ENCODE data around the gene PDE4DIP. TPM values are rescaled to one million over a fixed set of nuclear protein-coding genes. Genes with fewer than 3 reads are reported as not detected.
"Not testable (repeated sequence)": the region's sequence is repeated elsewhere in the genome, so short reads cannot be mapped to it uniquely, and the experiment has no call there.

The PDE4DIP gene
- total RNA-seq, 2 experiments from 2014 or later: 25.9 to 40.8 TPM

DNA sequence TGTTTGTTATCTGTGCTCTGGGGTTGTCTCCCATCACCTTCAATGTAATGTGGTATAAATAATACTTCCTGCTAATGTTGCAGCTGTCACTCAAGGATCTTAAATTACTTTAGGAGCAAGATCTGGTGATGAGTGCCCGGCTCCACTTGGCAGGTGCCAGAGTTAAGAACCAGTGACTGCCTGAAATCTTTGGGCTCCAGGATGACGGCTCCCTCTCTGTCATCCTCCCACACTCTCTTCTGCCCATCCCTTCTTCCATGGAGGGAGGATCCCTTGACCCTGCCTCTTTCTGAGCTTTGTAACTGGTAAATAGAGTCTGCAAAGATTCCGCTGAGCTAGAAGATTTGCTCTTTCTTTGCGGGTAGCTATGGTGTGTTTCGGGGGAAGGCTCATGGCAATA, 44.4 kb downstream of the PDE4DIP start:
- H3K4me1 Mint-ChIP-seq; DNase-seq; H3K4me3 Mint-ChIP-seq; ATAC-seq; H3K9me3 Mint-ChIP-seq (ENCODE audit: low read depth); H3K36me3 Mint-ChIP-seq; H3K27ac Mint-ChIP-seq; H3K27me3 Mint-ChIP-seq; CTCF ChIA-PET: not testable (repeated sequence)

- H3K36me3 Mint-ChIP-seq; H3K4me1 Mint-ChIP-seq; CTCF ChIA-PET; H3K9me3 Mint-ChIP-seq (ENCODE audit: low read depth); H3K27me3 Mint-ChIP-seq; H3K27ac Mint-ChIP-seq; DNase-seq; H3K4me3 Mint-ChIP-seq; ATAC-seq: not testable (repeated sequence)
Measured at GRCh38 chr1:148889267-148890074, 45.2 kb downstream of the PDE4DIP start.

DNA sequence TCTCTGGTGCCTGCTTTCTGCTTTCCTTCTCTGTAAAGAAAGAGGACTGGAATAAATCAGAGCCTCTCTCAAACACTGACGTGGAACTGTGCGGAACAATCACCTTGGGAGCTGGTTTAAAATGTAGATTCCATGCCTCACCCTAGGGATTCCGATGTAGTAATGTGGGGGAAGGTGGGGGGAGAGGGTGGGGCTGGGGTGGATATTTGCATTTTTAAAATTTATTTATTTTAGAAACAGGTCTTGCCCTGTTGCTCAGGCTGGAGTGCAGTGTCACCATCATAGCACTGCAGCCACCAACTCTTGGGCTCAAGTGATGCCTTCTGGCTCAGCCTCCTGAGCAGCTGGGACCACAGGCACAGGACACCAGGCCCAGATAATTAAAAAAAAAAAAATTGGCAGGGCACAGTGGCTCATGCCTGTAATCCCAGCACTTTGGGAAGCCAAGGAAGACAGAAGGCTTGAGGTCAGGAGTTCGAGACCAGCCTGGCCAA, 45.9 kb downstream of the PDE4DIP start:
- CTCF ChIA-PET; ATAC-seq; H3K36me3 Mint-ChIP-seq; H3K27ac Mint-ChIP-seq; H3K4me1 Mint-ChIP-seq; H3K27me3 Mint-ChIP-seq; H3K4me3 Mint-ChIP-seq; DNase-seq; H3K9me3 Mint-ChIP-seq (ENCODE audit: low read depth): not testable (repeated sequence)

DNA sequence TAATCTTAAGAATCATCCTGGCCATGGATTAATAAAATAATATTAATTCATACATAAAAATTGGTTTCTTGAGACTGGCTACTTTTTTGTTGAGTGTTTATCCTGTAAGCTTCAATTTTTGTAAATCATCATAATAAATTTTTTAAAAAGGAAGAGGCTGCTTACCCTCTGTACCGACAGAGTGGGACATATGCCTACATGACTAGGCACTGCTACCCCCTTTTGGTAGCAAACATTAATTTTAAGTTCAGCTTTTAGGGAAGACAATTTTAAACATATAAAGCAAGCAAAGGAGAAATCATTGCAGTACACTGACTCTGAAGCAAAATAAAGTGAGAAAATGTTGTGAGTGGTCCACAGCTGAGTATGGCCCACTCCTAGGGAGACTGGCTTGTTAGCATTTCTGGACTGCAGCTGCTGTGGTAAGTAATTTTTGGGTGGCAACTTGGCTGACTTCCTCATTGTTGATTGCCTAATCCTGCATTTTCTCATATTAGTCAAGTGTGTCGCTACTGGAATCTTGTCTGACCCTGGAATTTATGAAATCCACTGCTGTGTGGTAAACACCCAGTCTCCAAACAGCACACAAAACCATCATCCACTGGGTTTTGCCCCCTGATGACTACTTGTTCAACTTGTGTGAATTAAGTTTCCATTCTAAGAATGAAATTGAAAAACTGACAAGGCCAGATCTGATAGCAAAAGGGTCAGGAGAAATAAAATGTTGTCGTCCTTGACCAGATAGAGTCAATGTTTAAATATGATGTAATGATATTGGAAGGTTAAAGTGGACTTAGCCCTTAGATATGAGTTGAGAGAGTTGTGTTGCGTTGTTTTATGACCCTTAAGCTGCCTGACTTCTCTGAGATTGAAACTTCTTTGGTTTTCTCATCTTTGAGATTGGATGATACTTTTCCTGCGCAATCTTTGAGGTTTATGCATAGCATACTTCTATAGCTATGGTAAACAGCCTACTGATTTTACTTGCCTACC, 50.4 kb downstream of the PDE4DIP start:
- H3K36me3 Mint-ChIP-seq; DNase-seq; H3K27me3 Mint-ChIP-seq; H3K4me1 Mint-ChIP-seq; H3K27ac Mint-ChIP-seq; ATAC-seq; H3K4me3 Mint-ChIP-seq; H3K9me3 Mint-ChIP-seq (ENCODE audit: low read depth); CTCF ChIA-PET: not testable (repeated sequence)

- ATAC-seq; DNase-seq; H3K27ac Mint-ChIP-seq; H3K36me3 Mint-ChIP-seq; H3K4me3 Mint-ChIP-seq; H3K27me3 Mint-ChIP-seq; CTCF ChIA-PET; H3K4me1 Mint-ChIP-seq; H3K9me3 Mint-ChIP-seq (ENCODE audit: low read depth): not testable (repeated sequence)
Measured at GRCh38 chr1:148900026-148900425, 55.8 kb downstream of the PDE4DIP start.

DNA sequence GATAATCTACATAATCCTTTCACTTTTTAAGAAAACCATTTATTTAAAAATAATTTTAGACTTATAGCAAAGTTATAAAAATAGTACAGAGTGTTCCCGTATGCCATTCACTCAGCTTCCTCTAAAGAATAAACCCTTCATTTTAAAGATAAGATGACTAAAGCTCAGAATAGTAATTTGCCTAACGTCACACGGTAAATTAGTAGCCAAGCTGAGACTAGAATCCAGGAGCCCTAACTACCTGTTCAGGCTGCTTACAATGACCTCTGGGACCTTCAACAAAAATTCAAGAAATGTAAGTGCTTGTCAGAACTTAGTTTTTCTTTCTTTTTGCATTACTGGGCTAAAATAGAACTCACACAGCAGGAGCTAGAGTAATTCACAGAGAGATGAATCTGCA, 56.5 kb downstream of the PDE4DIP start:
- DNase-seq; H3K4me3 Mint-ChIP-seq; H3K4me1 Mint-ChIP-seq; H3K9me3 Mint-ChIP-seq (ENCODE audit: low read depth); H3K27me3 Mint-ChIP-seq; H3K27ac Mint-ChIP-seq; ATAC-seq; H3K36me3 Mint-ChIP-seq; CTCF ChIA-PET: not testable (repeated sequence)

DNA sequence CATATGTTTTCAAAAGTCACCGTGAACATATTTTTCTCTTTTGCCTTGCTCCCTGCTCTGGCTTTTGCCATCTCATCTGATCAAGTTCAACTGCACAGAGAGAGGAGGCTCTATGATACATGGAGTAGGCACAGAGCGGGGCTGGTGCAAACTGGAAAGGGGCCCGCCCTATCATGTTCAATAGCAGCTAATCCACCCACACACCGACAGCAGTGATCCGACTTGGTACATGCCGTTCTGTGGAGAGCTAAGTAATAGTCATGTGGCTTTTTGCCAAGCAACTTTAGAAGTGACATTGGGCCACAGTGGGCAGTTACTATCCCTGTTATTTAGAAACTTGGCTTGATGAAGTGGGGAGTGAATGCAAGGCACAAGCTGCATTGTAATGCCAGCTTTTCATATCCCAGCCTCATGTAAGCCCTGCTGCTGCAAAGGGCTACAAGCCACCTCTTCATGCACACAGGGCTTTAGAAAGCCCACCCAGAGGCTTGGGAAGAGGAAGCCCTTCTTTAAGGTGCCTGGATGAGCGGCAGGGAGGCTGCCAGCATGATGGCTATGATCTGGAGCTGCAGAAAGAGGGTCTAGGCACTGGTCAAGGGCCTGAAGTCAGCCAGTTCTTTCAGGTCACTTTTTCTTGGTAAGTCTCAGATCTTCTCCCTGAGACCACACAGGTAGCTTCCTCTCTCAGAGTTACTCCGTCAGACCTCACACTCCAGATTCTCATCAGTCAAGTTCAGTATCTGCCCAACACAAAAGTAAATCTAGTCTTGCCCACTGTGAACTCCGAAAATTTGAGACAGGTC, 57.1 kb downstream of the PDE4DIP start:
- H3K36me3 Mint-ChIP-seq; H3K27me3 Mint-ChIP-seq; CTCF ChIA-PET; H3K27ac Mint-ChIP-seq; H3K9me3 Mint-ChIP-seq (ENCODE audit: low read depth); DNase-seq; H3K4me1 Mint-ChIP-seq; H3K4me3 Mint-ChIP-seq: not testable (repeated sequence)
- peak; percentile 55 for ATAC-seq

DNA sequence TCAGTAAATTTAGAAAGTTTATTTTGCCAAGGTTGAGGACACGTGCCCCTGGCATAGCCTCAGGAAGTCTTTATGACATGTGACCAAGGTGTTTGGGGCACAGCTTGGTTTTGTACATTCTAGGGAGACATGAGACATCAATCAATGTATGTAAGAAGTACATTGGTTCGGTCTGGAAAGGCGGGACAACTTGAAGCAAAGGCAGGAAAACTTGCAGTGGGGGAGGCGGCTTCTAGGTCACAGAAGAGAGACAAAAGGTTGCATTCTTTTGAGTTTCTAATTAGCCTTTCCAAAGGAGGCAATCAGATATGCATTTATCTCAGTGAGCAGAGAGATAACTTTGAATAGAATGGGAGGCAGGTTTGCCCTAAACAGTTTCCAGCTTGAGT, 57.7 kb downstream of the PDE4DIP start:
- H3K4me3 Mint-ChIP-seq, ATAC-seq: not testable (repeated sequence)

GRCh38 chr1:148909219-148909826, 65.1 kb downstream of the PDE4DIP start:
- ATAC-seq; H3K4me3 Mint-ChIP-seq; H3K4me1 Mint-ChIP-seq; H3K9me3 Mint-ChIP-seq (ENCODE audit: low read depth); CTCF ChIA-PET; H3K27ac Mint-ChIP-seq; H3K36me3 Mint-ChIP-seq; H3K27me3 Mint-ChIP-seq; DNase-seq: not testable (repeated sequence)

More for the DNA sequence above, 57.7 kb downstream of the PDE4DIP start:
- H3K27ac Mint-ChIP-seq; CTCF ChIA-PET; H3K9me3 Mint-ChIP-seq (ENCODE audit: low read depth); H3K27me3 Mint-ChIP-seq; DNase-seq; H3K4me1 Mint-ChIP-seq; H3K36me3 Mint-ChIP-seq: not testable (repeated sequence)

DNA sequence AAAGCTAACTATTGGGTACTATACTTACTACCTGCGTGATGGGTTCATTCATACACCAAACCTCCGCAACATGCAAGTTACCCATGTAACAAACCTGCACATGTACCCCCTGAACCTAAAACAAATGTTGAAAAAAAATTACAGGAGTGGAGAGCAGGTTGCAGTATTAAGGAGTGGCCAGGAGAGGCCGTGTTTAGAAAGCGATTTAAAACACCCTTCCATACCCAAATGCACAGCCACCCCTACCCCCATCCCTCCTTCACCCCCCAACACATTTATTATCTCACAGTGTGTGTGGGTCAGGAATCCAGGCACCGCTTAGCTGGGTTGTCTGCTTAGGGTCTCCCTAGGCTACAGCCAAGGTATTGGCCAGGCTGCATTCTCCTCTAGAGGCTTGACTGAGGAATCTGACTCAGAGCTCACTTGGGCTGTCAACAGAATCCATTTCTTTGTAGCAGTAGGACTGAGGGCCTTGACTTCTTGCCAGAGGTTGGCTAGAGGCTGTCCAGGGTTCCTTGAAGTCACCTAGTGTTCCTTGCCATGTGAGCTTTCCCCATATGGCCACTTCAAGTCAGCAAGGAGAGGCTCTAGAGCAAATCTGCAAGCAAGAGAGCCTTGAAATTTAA, 67.2 kb downstream of the PDE4DIP start:
- CTCF ChIA-PET; H3K27ac Mint-ChIP-seq; DNase-seq; H3K9me3 Mint-ChIP-seq (ENCODE audit: low read depth); H3K36me3 Mint-ChIP-seq; H3K27me3 Mint-ChIP-seq; H3K4me1 Mint-ChIP-seq; H3K4me3 Mint-ChIP-seq: not testable (repeated sequence)
- peak; percentile 27 for ATAC-seq

GRCh38 chr1:148916222-148916621, 72.0 kb downstream of the PDE4DIP start:
- H3K36me3 Mint-ChIP-seq; H3K4me3 Mint-ChIP-seq; CTCF ChIA-PET; ATAC-seq; H3K9me3 Mint-ChIP-seq (ENCODE audit: low read depth); H3K27me3 Mint-ChIP-seq; DNase-seq; H3K4me1 Mint-ChIP-seq; H3K27ac Mint-ChIP-seq: not testable (repeated sequence)

DNA sequence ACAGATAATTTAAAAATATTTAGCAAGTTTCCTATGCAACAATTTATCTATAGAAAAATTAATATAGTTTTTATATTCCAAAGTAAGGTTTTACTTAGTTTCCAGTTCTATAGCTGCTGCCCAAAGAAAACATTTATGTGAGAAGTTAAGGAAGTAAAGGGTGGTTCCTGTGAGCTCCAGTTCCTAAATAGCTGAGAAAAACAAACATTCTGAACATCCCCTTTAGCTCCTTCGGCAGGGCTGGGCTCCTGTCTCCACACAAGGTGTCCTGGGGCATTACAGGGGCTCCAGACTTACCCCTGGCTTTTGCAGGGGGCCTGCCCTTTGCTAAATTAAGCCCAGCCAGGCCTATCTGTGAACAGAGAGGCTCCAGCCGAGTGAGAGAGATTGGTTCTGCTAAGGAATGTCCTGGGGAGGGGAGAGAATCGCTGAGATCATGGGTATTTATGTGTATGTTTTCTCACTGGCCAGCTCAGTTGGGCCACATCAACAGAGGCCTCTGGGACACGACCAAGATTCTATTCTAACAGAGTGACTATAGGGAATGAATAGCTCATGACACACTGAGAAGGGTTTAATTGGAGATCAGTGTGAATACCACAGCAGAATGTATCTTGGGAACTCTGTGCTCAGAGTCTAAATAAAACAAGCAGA, 72.6 kb downstream of the PDE4DIP start:
- H3K4me3 Mint-ChIP-seq; ATAC-seq; H3K9me3 Mint-ChIP-seq (ENCODE audit: low read depth); CTCF ChIA-PET; H3K36me3 Mint-ChIP-seq; H3K27ac Mint-ChIP-seq; DNase-seq; H3K4me1 Mint-ChIP-seq; H3K27me3 Mint-ChIP-seq: not testable (repeated sequence)
